Mucosa of rectum (tissue), 2 donors: Measurements from ENCODE around the gene NOL11.
"Not testable (repeated sequence)": the region's sequence is repeated elsewhere in the genome, so short reads cannot be mapped to it uniquely, and the experiment has no call there.

ENCODE experiments used
- H3K27ac ChIP-seq, 2 donors: one replicate each; pipeline ENCODE4 v1.7.0; 2013; ENCODE audit warnings: inconsistent platforms in 2 of 2, low read depth in 2 of 2, low read length in 2 of 2
- H3K27me3 ChIP-seq, 2 donors: one replicate each; pipeline ENCODE4 v1.7.0; 2013; ENCODE audit warnings: low read length in 2 of 2; ENCODE audit not compliant: control insufficient read depth in 2 of 2, insufficient read depth in 2 of 2
- H3K36me3 ChIP-seq, 2 donors: one replicate each; pipeline ENCODE4 v1.7.0; 2013; ENCODE audit warnings: low read length in 2 of 2; ENCODE audit not compliant: control insufficient read depth in 2 of 2, insufficient read depth in 2 of 2
- H3K4me1 ChIP-seq, 2 donors: one replicate each; pipeline ENCODE4 v1.7.0; 2013; ENCODE audit warnings: low read length in 2 of 2, mild to moderate bottlenecking in 1 of 2; ENCODE audit not compliant: control insufficient read depth in 2 of 2, insufficient read depth in 2 of 2
- H3K4me3 ChIP-seq, 2 donors: one replicate each; pipeline ENCODE4 v1.7.0; 2013; ENCODE audit warnings: low read length in 2 of 2
- H3K9ac ChIP-seq, 2 donors: one replicate each; pipeline ENCODE4 v1.7.0; 2013; ENCODE audit warnings: low read length in 2 of 2, low read depth in 1 of 2, mild to moderate bottlenecking in 1 of 2
- H3K9me3 ChIP-seq, 2 donors: one replicate each; pipeline ENCODE4 v1.7.0; 2013; ENCODE audit warnings: low read length in 2 of 2; ENCODE audit not compliant: control insufficient read depth in 2 of 2
- donor health status: healthy.
- donor health status: Normal muscosa, but diverticular disease.

The NOL11 gene

DNA sequence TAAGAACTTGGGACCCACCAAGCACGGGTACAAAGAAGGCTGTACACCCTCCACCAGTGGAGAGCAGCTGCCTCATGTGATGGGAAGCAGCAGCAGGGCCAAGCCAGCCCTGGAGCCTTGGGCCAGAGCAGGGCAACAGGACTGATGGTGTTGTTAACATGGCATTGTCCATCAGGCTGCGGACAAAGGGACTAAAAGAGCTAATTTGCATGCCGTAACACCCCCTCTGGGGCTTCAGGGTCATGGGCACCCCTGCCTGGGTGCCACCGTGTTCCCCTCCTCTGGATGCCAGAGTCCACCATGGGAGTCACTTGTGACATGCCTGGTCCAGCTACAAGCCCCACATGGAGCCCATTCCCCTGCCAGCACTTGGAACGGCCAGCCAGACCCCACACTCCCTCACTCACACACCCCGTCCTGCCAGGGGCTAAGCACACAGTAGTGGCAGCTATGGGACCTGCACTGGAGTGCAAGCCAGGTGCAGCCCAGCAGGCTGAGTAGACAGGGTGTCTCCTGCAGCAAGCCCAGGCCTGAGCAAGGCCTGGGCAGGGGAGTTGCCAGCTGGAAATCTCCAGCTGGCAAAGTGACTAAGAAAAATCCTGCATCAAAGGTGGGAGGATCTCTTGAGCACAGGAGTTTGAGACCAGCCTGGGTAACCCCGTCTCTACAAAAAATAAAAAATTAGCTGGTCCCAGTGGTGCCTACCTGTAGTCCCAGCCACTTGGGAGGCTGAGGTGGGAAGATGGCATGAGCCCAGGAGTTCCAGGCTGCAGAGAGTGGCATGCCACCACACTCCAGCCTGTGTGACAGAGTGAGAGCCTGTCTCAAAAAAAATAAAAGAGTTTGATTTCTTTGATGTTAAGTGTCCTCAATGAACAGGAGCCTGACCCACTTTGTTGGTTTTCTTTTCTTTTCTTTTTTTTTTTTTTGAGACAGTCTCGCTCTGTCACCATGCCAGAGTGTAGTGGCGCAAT is 33.7 kb downstream of the NOL11 start:
- Histone ChIP-seq H3K4me3 (no peak overlapping the region), H3K27me3 (no peaks in the 10 kb centered on the region), H3K9ac (no peak overlapping the region), H3K9me3 (no peaks in the 10 kb centered on the region), H3K4me1 (peaks cover 5 to 7% of the 10 kb centered on the region in 2 donors), H3K36me3 (peaks cover 12 to 14% of the 10 kb centered on the region in 2 donors), H3K27ac (no peak overlapping the region)

DNA sequence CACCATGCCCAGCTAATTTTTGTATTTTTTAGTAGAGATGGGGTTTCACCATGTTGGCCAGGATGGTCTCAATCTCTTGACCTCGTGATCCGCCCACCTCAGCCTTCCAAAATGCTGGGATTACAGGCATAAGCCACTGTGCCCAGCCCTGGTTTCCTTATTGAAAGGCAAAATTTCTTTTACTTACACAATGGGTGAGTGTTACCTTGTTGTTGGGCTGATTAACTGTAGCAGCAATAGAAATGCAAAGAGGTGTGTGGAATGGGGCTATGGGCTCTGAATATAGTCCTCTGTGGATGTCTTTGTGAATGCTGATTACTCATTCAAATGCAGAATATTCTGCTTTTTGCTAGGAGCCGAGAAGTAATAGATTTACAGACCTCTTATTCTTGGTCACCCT is 34.4 kb downstream of the NOL11 start:
- not testable (repeated sequence) for H3K27me3 ChIP-seq, H3K4me1 ChIP-seq, H3K9me3 ChIP-seq, H3K9ac ChIP-seq, H3K27ac ChIP-seq, H3K4me3 ChIP-seq
- H3K36me3 ChIP-seq: peaks cover 12 to 14% of the 10 kb centered on the region in 2 donors

DNA sequence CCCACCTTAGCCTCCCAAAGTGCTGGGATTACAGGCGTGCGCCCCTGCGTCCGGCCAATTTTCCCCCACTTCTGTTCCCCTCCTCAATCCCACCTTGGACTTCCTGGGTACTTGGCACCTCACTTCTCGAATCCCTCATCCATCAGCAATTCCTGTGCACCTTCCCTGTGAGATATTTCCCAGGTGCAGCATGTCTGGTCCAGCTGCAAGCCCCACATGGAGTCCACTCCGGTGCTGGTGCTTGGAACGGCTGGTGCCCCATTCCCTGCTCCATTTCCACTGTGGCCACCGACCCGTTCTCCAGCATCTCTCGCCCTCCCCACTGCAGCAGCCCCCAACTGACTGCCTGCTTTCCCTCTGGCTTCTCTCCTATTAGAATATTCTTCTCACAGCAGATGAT is 35.3 kb downstream of the NOL11 start:
- Histone ChIP-seq H3K4me1 (no peaks in the 10 kb centered on the region), H3K36me3 (peaks cover 11 to 14% of the 10 kb centered on the region in 2 donors), H3K9ac (no peak overlapping the region), H3K4me3 (no peak overlapping the region), H3K27me3 (no peaks in the 10 kb centered on the region), H3K27ac (no peak overlapping the region), H3K9me3 (no peaks in the 10 kb centered on the region)

DNA sequence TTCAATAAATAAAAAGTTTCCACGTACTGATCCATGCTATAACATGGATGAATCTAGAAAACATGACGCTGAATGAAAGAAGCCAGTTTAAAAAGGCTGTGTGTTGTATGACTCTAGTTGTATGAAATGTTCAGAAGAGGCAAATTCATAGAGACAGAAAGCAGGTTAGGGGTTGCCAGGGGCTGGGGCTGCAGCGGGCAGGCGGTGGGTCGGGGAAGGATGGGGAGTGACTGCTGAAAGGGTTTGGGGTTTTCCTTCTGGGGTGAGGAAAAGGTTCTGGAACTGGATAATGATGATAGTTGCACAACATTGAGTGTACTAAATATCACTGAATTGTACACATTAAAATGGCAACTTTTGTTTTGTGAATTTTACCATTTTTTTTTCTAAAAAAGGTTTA is 36.3 kb downstream of the NOL11 start:
- H3K4me3 ChIP-seq: no peak overlapping the region
- H3K9ac ChIP-seq: no peak overlapping the region
- H3K27ac ChIP-seq: no peak overlapping the region
- H3K9me3 ChIP-seq: no peaks in the 10 kb centered on the region
- peaks cover 6 to 14% of the 10 kb centered on the region in 2 donors for H3K36me3 ChIP-seq
- no peaks in the 10 kb centered on the region for H3K4me1 ChIP-seq
- H3K27me3 ChIP-seq: no peaks in the 10 kb centered on the region

DNA sequence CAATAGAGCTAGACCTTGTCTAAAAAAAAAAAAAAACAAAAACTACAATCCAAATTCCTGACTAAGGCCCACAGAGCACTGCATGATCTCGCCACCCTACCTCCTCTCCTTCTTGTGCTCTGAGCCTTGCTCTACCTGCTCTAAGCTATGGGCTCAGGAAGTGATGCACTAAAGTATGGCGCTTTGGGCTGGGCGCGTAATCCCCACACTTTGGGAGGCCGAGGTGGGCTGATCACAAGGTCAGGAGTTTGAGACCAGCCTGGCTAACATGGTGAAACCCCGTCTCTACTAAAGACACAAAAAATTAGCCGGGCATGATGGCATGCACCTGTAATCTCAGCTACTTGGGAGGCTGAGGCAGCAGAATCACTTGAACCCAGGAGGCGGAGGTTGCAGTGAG is 37.0 kb downstream of the NOL11 start:
- H3K9me3 ChIP-seq, H3K9ac ChIP-seq, H3K4me1 ChIP-seq, H3K4me3 ChIP-seq, H3K27ac ChIP-seq, H3K27me3 ChIP-seq: not testable (repeated sequence)
- H3K36me3 ChIP-seq: peaks cover 6 to 11% of the 10 kb centered on the region in 2 donors

DNA sequence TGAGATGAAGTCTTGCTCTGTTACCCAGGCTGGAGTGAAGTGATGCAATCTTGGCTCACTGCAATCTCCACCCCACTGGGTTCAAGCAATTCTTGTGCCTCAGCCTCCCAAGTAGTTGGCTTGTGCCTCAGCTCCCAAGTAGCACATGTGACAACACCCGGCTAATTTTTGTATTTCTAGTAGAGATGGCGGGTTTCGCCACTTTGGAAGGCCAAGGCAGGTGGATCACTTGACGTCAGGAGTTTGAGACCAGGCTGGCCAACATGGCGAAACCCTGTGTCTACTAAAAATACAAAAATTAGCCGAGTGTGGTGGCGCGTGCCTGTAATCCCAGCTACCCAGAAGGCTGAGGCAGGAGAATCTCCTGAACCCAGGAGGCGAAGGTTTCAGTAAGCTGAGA is 39.0 kb downstream of the NOL11 start:
- not testable (repeated sequence) for H3K27ac ChIP-seq, H3K27me3 ChIP-seq, H3K9ac ChIP-seq, H3K9me3 ChIP-seq, H3K4me3 ChIP-seq, H3K36me3 ChIP-seq, H3K4me1 ChIP-seq

DNA sequence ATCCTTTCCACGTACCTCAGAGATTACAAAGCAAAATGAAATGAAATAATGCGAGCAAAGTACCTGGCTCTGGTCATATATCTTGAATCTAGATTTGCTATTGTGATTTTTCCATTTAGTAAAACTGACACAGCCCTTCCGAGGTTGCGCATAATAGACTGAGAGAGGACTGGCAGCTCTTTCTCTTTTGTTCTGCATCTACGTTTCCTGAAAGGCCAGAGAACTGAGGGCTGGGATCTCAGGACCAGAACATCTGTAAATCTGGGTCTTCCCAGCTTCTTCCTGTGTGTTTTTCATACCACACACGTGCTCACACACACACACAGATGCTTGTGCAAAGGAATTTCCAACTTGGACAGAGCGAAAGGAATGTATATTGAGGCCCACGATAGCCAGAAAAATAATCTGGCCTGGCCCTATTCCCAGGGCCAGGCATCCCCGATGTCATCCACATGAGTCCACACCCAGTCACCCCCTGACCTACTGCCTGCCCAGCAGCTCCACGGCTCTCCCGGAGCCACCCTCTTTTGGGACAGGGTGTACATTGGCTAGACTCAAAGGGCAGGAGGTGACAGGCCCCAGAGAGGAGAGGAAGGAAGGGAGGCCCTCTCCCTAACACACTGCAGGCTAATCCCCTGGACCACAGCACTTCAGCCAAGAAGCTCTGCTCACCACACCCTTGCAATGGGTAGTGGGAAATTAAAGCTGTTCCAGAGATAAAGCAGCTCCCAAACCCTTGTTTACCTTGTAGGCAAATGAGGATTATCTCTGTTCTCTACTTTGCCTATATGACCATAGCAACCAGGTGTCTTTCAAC is 41.8 kb downstream of the NOL11 start:
- Histone ChIP-seq H3K9me3 (no peaks in the 10 kb centered on the region), H3K36me3 (no peaks in the 10 kb centered on the region), H3K4me3 (no peak overlapping the region), H3K9ac (no peak overlapping the region), H3K27ac (no peak overlapping the region), H3K27me3 (no peaks in the 10 kb centered on the region), H3K4me1 (no peaks in the 10 kb centered on the region)

DNA sequence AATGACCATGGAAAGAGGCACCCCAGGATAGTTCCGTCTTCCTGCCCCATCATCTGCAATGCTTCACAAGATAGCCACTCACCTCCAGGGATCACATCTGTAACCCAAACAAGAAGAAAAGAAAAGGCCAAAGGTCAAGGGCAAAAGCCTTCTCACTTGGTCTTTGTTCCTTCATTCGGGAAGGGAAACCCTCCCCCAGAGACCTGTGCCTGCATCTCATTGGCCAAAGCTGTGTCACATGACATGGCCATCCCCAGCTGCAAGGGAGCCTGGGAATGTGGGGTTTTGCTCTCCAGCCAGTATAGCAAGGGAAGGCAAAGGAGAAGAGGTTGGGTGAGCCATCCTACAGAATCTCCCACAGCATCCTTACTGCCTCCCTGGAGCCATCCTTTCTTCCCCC is 47.9 kb downstream of the NOL11 start:
- no peaks in the 10 kb centered on the region for H3K4me1 ChIP-seq

DNA sequence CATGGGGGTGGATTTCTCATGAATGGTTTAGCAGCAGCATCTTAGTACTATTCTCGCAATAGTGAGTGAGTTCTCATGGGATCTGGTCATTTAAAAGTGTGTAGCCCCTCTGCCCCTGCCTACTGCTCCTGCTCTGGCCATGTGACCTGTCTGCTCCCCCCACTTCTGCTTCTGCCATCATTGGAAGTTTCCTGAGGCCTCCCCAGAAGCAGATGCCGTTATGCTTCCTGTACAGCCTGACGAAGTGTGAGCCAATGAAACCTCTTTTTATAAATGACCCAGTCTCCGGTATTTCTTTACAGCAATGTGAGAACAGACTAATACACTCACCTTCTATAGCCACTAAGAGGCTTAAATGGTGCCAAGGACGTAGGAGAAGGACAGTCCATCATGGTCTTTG is 51.5 kb downstream of the NOL11 start:
- H3K4me1 ChIP-seq: no peaks in the 10 kb centered on the region
- no peak overlapping the region for H3K4me3 ChIP-seq
- H3K9me3 ChIP-seq: no peaks in the 10 kb centered on the region
- no peak overlapping the region for H3K27ac ChIP-seq
- H3K9ac ChIP-seq: no peak overlapping the region
- no peaks in the 10 kb centered on the region for H3K36me3 ChIP-seq
- H3K27me3 ChIP-seq: no peaks in the 10 kb centered on the region

More for the DNA sequence above, 47.9 kb downstream of the NOL11 start:
- no peaks in the 10 kb centered on the region for H3K36me3 ChIP-seq
- no peak overlapping the region for H3K9ac ChIP-seq
- no peak overlapping the region for H3K4me3 ChIP-seq
- no peaks in the 10 kb centered on the region for H3K27me3 ChIP-seq
- H3K27ac ChIP-seq: no peak overlapping the region
- H3K9me3 ChIP-seq: no peaks in the 10 kb centered on the region

DNA sequence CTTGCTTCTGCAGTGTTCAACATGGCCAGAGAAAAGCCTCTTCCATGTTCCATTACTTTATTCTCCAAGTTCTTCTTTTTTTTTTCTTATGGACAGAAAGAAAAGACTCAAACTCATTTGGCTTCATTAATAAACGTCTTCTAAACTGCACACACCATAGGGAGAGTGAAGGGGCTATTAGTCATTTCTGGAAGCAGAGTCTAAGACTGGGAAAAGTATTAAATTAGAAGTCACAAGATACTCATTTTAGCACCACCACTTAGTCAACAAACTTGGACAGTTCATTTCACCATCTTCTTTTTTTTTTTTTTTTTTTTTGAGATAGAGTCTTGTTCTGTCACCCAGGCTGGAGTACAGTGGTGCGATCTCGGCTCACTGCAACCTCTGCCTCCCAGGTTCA is 52.8 kb downstream of the NOL11 start:
- no peak overlapping the region for H3K27ac ChIP-seq
- no peak overlapping the region for H3K9ac ChIP-seq
- H3K27me3 ChIP-seq: no peaks in the 10 kb centered on the region
- no peaks in the 10 kb centered on the region for H3K36me3 ChIP-seq
- no peaks in the 10 kb centered on the region for H3K9me3 ChIP-seq
- no peak overlapping the region for H3K4me3 ChIP-seq
- H3K4me1 ChIP-seq: no peaks in the 10 kb centered on the region
